HFF-Myc (cell line): ENCODE results near the gene KRCC1.
A peak's percentile ranks its signal among the peaks of the same experiment; 100 is the strongest.
"Not testable (repeated sequence)": the region's sequence is repeated elsewhere in the genome, so short reads cannot be mapped to it uniquely, and the experiment has no call there.

Source experiments
- DNase-seq: peaks from one replicate; pipeline ENCODE4 v3.0.0-alpha.2; 2011; ENCODE audit warnings: low read depth; ENCODE audit errors: extremely low read depth
- H3K4me3 ChIP-seq: replicated peaks from 2 replicates; pipeline ENCODE4 v1.5.1; 2011; ENCODE audit warnings: low read depth, mild to moderate bottlenecking, control low read depth, low read length
- TF ChIP-seq, protein P1 (sequence below): IDR thresholded peaks from 2 replicates; pipeline ENCODE4 v1.5.1; 2012; ENCODE audit warnings: mild to moderate bottlenecking, low read depth, low read length, control low read depth; ENCODE audit errors: missing control alignments

KRCC1 gene

DNA sequence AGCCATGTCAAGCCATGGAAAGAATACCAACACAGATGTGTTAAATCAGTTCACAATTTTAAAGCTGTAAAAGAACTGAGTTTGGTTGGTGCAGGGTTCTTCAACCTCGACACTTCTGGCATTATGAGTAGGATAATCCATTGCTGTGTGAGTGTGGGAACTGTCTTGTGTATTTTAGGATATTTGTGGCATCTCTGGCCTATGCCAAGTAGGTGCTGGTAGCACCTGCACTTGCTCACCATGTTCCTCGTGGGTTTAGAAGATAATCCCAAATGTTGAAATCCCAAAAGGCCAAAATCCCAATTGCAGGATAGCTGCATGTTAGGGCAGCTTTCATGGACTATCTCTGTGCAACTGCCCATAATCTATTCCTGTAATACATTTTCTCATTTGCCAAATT lies 3.8 kb downstream of the KRCC1 start:
- DNase-seq, result no peak
- H3K4me3 ChIP-seq, result no peak overlapping the region
- TF ChIP-seq, protein P1, sequence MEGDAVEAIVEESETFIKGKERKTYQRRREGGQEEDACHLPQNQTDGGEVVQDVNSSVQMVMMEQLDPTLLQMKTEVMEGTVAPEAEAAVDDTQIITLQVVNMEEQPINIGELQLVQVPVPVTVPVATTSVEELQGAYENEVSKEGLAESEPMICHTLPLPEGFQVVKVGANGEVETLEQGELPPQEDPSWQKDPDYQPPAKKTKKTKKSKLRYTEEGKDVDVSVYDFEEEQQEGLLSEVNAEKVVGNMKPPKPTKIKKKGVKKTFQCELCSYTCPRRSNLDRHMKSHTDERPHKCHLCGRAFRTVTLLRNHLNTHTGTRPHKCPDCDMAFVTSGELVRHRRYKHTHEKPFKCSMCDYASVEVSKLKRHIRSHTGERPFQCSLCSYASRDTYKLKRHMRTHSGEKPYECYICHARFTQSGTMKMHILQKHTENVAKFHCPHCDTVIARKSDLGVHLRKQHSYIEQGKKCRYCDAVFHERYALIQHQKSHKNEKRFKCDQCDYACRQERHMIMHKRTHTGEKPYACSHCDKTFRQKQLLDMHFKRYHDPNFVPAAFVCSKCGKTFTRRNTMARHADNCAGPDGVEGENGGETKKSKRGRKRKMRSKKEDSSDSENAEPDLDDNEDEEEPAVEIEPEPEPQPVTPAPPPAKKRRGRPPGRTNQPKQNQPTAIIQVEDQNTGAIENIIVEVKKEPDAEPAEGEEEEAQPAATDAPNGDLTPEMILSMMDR, result no peak

DNA sequence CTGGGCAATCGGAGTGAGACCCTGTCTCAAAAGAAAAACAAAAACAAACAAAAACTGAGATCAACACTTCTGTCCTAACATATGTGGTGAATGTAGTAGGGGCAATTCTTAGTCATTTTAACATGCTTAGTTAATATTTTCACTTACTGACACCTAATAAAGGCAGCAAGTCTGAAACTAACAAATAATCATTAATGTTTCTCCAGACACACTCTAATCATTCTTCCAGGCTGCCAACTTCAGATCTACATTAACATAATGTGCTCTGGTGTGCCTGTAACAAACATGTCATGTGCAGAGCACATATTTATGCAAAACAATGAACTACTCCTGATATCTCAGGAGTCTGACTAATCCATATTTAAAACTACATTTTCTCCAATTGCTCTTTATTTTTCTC lies 6.0 kb downstream of the KRCC1 start:
- TF ChIP-seq, protein P1, result no peak
- DNase-seq, result no peak

DNA sequence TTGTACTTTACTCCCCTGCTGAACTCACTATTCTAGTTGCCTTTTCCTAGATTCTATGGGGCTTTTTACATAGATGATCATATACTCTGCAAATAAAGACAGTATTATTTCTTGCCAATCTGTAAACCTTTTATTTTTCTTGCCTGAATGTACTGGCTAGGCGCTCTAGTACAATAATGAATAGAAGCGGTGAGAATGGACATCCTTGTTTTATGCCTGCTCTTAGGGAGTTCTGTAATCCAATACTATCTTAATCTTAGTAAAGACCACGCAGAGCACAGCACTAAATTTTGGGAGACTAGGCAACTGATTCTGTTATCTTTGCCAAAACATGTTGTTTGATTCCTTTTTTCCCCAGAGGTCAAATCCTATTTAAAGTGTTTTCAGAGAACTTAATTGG lies 7.0 kb downstream of the KRCC1 start:
- H3K4me3 ChIP-seq, result no peak overlapping the region
- TF ChIP-seq, protein P1, result no peak
- no peak for DNase-seq

More for the DNA sequence above, 6.0 kb downstream of the KRCC1 start:
- no peak overlapping the region for H3K4me3 ChIP-seq

DNA sequence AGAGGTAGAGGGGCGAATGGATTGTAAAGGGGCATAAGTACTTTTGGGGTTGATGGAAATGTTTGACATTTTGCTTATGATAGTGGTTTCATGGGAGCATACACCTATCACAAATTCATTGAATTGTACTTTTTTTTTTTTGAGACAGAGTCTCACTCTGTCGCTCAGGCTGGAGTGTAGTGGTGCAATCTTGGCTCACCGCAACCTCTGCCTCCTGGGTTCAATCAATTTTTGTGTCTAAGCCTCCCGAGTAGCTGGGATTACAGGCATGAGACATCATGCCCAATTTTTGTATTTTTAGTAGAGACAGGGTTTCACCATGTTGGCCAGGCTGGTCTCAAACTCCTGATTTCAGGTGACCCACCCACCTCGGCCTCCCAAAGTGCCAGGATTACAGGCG lies 10.0 kb downstream of the KRCC1 start:
- not testable (repeated sequence) for DNase-seq, H3K4me3 ChIP-seq

DNA sequence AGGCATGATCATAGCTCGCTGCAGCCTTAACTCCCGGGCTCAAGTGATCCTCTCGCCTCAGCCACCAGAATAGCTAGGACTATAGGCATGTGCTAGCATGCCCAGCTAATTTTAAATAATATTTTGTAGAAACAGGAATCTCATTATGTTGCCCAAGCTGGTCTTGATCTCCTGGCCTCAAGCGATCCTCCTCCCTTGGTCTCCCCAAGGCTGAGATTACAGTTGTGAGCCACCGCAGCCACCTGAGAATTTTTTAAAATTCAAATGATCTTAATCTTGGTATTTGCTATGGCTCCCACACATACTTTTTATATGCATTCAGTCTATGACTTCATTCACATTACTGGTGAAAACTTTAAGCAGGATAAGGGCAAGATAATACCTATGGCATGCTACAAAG lies 13.1 kb downstream of the KRCC1 start:
- DNase-seq, result no peak
- TF ChIP-seq, protein P1, result no peak
- no peak overlapping the region for H3K4me3 ChIP-seq

DNA sequence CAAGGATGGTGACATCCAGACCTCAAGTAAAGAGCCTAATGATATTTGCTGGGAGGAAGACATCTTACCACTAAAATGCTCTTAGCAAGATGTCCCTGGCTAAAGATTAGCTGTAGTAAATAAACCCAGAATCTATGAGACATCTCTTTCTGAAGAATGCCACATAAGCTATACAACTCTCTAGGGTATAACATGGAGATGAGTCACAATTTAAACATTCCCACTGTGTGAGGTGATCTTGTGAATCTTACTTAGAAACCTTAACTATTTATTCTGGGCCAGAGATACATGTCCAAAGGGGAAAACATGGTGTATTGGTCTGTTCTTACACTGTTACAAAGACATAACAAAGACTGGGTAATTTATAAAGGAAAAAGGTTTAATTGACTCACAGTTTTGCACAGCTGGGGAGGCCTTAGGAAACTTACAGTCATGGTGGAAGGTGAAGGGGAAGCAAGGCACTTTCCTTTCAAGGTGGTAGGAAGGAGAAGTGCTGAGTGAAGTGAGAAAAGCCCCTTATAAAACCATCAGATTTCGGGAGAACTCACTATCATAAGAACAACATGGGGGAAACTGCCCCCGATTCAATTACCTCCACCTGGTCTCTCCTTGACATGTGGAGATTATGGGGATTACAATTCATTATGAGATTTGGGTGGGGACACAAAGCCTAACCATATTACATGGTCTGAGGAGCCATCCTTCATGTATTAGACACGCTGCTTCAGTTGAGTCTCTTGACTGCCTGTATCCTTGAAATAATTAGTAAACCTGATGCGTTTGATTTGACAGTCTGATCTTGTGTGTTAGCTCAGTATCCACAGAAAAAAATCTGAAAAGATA lies 17.1 kb downstream of the KRCC1 start:
- H3K4me3 ChIP-seq, result no peak overlapping the region
- DNase-seq, result peak; percentile 66
- TF ChIP-seq, protein P1, result no peak

DNA sequence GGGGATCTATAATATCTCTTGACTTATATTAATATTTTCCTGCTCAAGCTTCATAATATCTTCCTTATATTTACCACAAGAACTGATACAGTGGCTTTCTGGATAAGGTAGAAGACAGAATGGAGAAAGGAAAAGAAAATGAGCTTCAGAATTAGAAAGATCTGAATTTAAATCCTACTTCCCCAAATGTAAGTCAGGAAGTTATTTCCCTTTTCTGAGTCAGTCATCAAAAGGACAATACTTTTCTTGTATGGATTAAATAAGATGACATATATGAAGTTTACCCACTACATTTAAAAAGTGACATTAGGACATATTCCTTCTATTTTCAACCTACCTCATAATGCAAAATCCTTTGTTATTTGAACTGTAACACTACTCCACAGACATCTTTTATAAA lies 19.0 kb downstream of the KRCC1 start:
- TF ChIP-seq, protein P1, result no peak
- no peak for DNase-seq
- H3K4me3 ChIP-seq, result no peak overlapping the region
